Cardiac muscle cell (in vitro differentiated cells and primary cell): Measurements from ENCODE around the gene PODXL2. TPM values are rescaled to one million over a fixed set of nuclear protein-coding genes. Genes with fewer than 3 reads are reported as not detected.
"Not testable (repeated sequence)": the region's sequence is repeated elsewhere in the genome, so short reads cannot be mapped to it uniquely, and the experiment has no call there.

ENCODE experiments used
- DNase-seq, 2 donors: peaks; one replicate each; pipeline versions ENCODE4 v3.0.0 to v3.0.0-alpha.2; 2010 to 2017; ENCODE audit warnings: low read depth in 1 of 2, low spot score in 1 of 2
- H3K27ac ChIP-seq: fragments of 200-600 bp; sonication (generic); 2 replicates; pipeline ENCODE4 v1.5.1; 2016
- H3K27me3 ChIP-seq: fragments of 200-600 bp; sonication (generic); 2 replicates; pipeline ENCODE4 v1.6.0; 2016; ENCODE audit warnings: control low read depth
- H3K36me3 ChIP-seq: fragments of 200-600 bp; sonication (generic); 2 replicates; pipeline ENCODE4 v1.5.1; 2016; ENCODE audit warnings: control low read depth
- H3K4me1 ChIP-seq: fragments of 200-600 bp; sonication (generic); 2 replicates; pipeline ENCODE4 v1.8.1; 2017; ENCODE audit warnings: low read depth, mild to moderate bottlenecking, mixed run types
- H3K4me3 ChIP-seq: fragments of 200-600 bp; sonication (generic); 2 replicates; pipeline ENCODE4 v1.5.1; 2016; ENCODE audit warnings: mild to moderate bottlenecking
- H3K9me3 ChIP-seq: fragments of 200-600 bp; sonication (generic); 2 replicates; pipeline ENCODE4 v1.5.1; 2017; ENCODE audit warnings: low read depth, mild to moderate bottlenecking, control low read depth
- polyA plus RNA-seq: library from polyadenylated mRNA; unstranded; fragments of >200 nt; fragmentation: Nextera tagmentation; extraction: Ambion mirVana; gene quantifications from 2 replicates; pipeline ENCODE4 v1.2.1, GENCODE V29; 2016
- total RNA-seq: library from RNA; depleted of rRNA; stranded (reverse); fragments of >200 nt; gene quantifications from 2 replicates; pipeline ENCODE4 v1.2.3, GENCODE V29; 2016
- TF ChIP-seq, protein P1 (sequence below): IDR thresholded peaks from 2 replicates; pipeline ENCODE4 v1.5.1; 2012; ENCODE audit warnings: low read depth, mild to moderate bottlenecking, low read length

PODXL2 gene
- total and polyA plus RNA-seq, 2 experiments from 2014 or later: 16.0 to 24.9 TPM

GRCh38 chr3:127600749-127601456, 28.1 kb upstream of the PODXL2 start:
- no peak for DNase-seq
- H3K27me3 ChIP-seq: no peaks in the 10 kb centered on the region
- H3K4me1 ChIP-seq: no peaks in the 10 kb centered on the region
- H3K9me3 ChIP-seq: no peaks in the 10 kb centered on the region
- H3K4me3 ChIP-seq: no peak overlapping the region
- no peaks in the 10 kb centered on the region for H3K36me3 ChIP-seq
- TF ChIP-seq, protein P1, sequence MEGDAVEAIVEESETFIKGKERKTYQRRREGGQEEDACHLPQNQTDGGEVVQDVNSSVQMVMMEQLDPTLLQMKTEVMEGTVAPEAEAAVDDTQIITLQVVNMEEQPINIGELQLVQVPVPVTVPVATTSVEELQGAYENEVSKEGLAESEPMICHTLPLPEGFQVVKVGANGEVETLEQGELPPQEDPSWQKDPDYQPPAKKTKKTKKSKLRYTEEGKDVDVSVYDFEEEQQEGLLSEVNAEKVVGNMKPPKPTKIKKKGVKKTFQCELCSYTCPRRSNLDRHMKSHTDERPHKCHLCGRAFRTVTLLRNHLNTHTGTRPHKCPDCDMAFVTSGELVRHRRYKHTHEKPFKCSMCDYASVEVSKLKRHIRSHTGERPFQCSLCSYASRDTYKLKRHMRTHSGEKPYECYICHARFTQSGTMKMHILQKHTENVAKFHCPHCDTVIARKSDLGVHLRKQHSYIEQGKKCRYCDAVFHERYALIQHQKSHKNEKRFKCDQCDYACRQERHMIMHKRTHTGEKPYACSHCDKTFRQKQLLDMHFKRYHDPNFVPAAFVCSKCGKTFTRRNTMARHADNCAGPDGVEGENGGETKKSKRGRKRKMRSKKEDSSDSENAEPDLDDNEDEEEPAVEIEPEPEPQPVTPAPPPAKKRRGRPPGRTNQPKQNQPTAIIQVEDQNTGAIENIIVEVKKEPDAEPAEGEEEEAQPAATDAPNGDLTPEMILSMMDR: no peak
- H3K27ac ChIP-seq: no peak overlapping the region

DNA sequence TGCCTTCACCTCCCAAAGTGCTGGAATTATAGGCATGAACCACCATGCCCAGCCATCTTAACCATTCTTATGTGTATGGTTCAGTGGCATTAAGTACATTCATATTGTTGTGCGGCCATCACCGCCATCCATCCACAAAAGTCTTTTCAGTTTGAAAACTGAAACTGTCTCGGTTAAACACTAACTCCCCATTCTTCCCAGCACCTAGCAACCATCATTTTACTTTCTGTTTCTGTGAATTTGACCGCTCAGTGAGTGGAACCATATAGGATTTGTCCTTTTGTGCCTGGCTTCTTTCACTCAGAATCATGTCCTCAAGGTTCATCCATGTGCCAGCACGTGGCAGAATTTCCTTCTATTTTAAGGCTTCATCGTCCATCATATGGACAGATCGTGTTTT, 24.9 kb upstream of the PODXL2 start:
- DNase-seq: no peak
- TF ChIP-seq, protein P1: no peak

DNA sequence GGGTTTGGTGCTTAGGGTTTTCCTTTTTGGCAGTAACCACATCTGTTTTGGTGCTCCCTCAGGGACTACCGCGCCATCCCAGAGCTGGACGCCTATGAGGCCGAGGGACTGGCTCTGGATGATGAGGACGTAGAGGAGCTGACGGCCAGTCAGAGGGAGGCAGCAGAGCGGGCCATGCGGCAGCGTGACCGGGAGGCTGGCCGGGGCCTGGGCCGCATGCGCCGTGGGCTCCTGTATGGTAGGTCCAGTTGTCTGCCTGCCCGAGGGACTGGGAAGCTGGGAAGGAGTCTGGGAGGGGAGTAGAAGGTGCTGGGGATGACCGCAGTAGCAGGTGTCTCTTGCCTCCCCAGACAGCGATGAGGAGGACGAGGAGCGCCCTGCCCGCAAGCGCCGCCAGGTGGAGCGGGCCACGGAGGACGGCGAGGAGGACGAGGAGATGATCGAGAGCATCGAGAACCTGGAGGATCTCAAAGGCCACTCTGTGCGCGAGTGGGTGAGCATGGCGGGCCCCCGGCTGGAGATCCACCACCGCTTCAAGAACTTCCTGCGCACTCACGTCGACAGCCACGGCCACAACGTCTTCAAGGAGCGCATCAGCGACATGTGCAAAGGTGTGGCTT, 24.3 kb upstream of the PODXL2 start:
- Histone ChIP-seq H3K36me3 (peaks cover 16% of the 10 kb centered on the region), H3K9me3 (no peaks in the 10 kb centered on the region), H3K27ac (no peak overlapping the region), H3K4me1 (no peaks in the 10 kb centered on the region), H3K27me3 (no peaks in the 10 kb centered on the region), H3K4me3 (no peak overlapping the region)
- no peak for DNase-seq
- TF ChIP-seq, protein P1: no peak

More for the DNA sequence above, 24.9 kb upstream of the PODXL2 start:
- Histone ChIP-seq H3K36me3 (peaks cover 15% of the 10 kb centered on the region), H3K27ac (no peak overlapping the region), H3K4me1 (no peaks in the 10 kb centered on the region), H3K27me3 (no peaks in the 10 kb centered on the region), H3K4me3 (no peak overlapping the region), H3K9me3 (no peaks in the 10 kb centered on the region)

GRCh38 chr3:127605547-127605946, 23.4 kb upstream of the PODXL2 start:
- not testable (repeated sequence) for H3K9me3 ChIP-seq, H3K4me3 ChIP-seq, H3K27ac ChIP-seq, DNase-seq, H3K27me3 ChIP-seq, H3K4me1 ChIP-seq
- H3K36me3 ChIP-seq: peaks cover 16% of the 10 kb centered on the region

GRCh38 chr3:127606086-127606805, 22.7 kb upstream of the PODXL2 start:
- Histone ChIP-seq H3K27ac (no peak overlapping the region), H3K4me1 (no peaks in the 10 kb centered on the region), H3K27me3 (no peaks in the 10 kb centered on the region), H3K36me3 (peaks cover 16% of the 10 kb centered on the region), H3K4me3 (no peak overlapping the region), H3K9me3 (no peaks in the 10 kb centered on the region)
- TF ChIP-seq, protein P1: no peak
- DNase-seq: no peak
